CD4-positive, alpha-beta memory T cell (primary cell): ENCODE results near the gene XCL2. TPM values are rescaled to one million over a fixed set of nuclear protein-coding genes. Genes with fewer than 3 reads are reported as not detected.
"Not testable (repeated sequence)": the region's sequence is repeated elsewhere in the genome, so short reads cannot be mapped to it uniquely, and the experiment has no call there.

Experiments used
- CTCF ChIA-PET: fragments of 350-600 bp; sonication (Branson Sonifier 250); formaldehyde crosslinking; loops from one replicate; lab custom pipeline; 2021; ENCODE audit warnings: inconsistent platforms; ENCODE audit not compliant: partially characterized antibody; lab: Charles Lee
- POLR2A ChIA-PET: fragments of 350-600 bp; sonication (Branson Sonifier 250); formaldehyde crosslinking; loops from one replicate; lab custom pipeline; 2021; ENCODE audit not compliant: partially characterized antibody; lab: Charles Lee
- DNase-seq, 5 donors: peaks; one replicate each; pipeline versions ENCODE4 v3.0.0 to v3.0.0-alpha.2; 2020 to 2022; ENCODE audit warnings: mixed read lengths in 1 of 5
- H3K27ac ChIP-seq: one replicate; pipeline ENCODE4 v1.7.0; 2013; ENCODE audit warnings: low read depth, low read length
- H3K27me3 ChIP-seq: 2 replicates; pipeline ENCODE4 v1.7.0; 2013; ENCODE audit warnings: mild to moderate bottlenecking, low read length, moderate library complexity; ENCODE audit not compliant: insufficient read depth
- H3K36me3 ChIP-seq: 2 replicates; pipeline ENCODE4 v1.7.0; 2013; ENCODE audit warnings: mild to moderate bottlenecking, low read length, moderate library complexity; ENCODE audit not compliant: insufficient read depth
- H3K4me1 ChIP-seq: 2 replicates; pipeline ENCODE4 v1.7.0; 2013; ENCODE audit warnings: mild to moderate bottlenecking, low read length, moderate library complexity; ENCODE audit not compliant: insufficient read depth
- H3K4me3 ChIP-seq, 2 donors: one replicate each; pipeline ENCODE4 v1.7.0; 2013; ENCODE audit warnings: low read length in 2 of 2, mild to moderate bottlenecking in 1 of 2
- H3K9me3 ChIP-seq, 2 donors: one replicate each; pipeline ENCODE4 v1.7.0; 2013; ENCODE audit warnings: low read length in 2 of 2, control low read depth in 1 of 2; ENCODE audit not compliant: control insufficient read depth in 1 of 2
- H3K27ac Mint-ChIP-seq, 7 donors: one replicate each; pipeline ENCODE4 v1.8.0; 2020 to 2021; ENCODE audit warnings: mixed read lengths in 7 of 7, mild to moderate bottlenecking in 6 of 7, inconsistent platforms in 3 of 7, moderate library complexity in 3 of 7
- H3K27me3 Mint-ChIP-seq, 2 donors: one replicate each; pipeline ENCODE4 v1.8.0; 2020 to 2021; ENCODE audit warnings: mixed read lengths in 2 of 2
- H3K36me3 Mint-ChIP-seq, 2 donors: one replicate each; pipeline ENCODE4 v1.8.0; 2020 to 2021; ENCODE audit warnings: mixed read lengths in 2 of 2, inconsistent platforms in 1 of 2, mild to moderate bottlenecking in 1 of 2
- H3K4me1 Mint-ChIP-seq, 4 donors: one replicate each; pipeline ENCODE4 v1.8.0; 2020 to 2021; ENCODE audit warnings: mixed read lengths in 4 of 4, mild to moderate bottlenecking in 1 of 4
- H3K4me3 Mint-ChIP-seq, 8 donors: one replicate each; pipeline ENCODE4 v1.8.0; 2020 to 2021; ENCODE audit warnings: mixed read lengths in 8 of 8, mild to moderate bottlenecking in 7 of 8, moderate library complexity in 6 of 8, inconsistent platforms in 3 of 8
- H3K9me3 Mint-ChIP-seq, 8 donors: one replicate each; pipeline ENCODE4 v1.8.0; 2020 to 2021; ENCODE audit warnings: mixed read lengths in 8 of 8, mild to moderate bottlenecking in 5 of 8, inconsistent platforms in 3 of 8, moderate library complexity in 1 of 8
- intact Hi-C: fragments of 100-400 bp; cut with micrococcal nuclease; formaldehyde crosslinking; loops from one replicate; pipeline ENCODE4 v1.15.1; 2023
- polyA plus RNA-seq, 2 donors: library from polyadenylated mRNA; unstranded; fragments of 300-500 nt; fragmentation: Illumina TruSeq; gene quantifications; one replicate each; pipeline ENCODE4 v1.2.3, GENCODE V29; 2021
- total RNA-seq, 2 experiments: library from RNA; stranded (reverse); gene quantifications; one replicate each; pipeline ENCODE4 v1.2.3, GENCODE V29; 2021

The XCL2 gene, protein sequence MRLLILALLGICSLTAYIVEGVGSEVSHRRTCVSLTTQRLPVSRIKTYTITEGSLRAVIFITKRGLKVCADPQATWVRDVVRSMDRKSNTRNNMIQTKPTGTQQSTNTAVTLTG
- total RNA-seq (not detected), polyA plus RNA-seq (1 to 10 TPM; 1.4 to 2.8 TPM)

DNA sequence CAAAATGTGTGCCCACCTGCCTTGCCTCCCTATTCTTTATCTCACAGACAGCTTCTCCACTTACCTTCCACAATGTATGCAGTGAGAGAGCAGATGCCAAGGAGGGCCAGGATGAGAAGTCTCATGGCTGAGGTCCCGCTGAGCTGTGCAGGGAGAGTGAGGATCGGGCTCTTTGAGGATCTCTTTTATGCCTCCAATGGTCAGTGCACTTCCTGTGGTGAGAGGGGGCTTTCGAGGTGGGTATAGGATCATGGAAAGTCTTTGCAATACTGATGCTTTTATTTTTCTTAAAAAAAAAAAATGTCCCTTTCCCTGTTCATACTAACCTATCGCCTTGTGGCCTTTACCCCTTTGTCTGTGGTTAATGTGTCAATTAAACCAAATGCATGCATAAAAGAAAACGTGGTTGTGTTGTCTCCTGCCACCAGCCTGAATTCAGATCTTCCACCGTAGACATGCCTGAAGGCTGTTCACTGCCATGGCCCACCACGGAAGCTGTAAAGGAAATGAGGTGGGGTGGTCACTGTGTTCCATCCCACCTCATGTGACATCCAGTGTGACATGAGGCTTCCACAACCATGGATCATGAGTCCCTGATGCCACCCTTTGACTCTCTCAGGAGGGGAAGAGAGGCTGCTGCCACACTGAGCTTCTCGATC is at the start of gene XCL2:
Gene XCL2, minus strand, starts transcription at position 158 of the 659 bp plus-strand sequence. Its CDS starts 33 bp downstream, at position 125.
- H3K4me1 ChIP-seq, CTCF ChIA-PET, DNase-seq, H3K36me3 Mint-ChIP-seq, H3K9me3 ChIP-seq, H3K27ac ChIP-seq, H3K4me3 ChIP-seq, H3K27me3 ChIP-seq, H3K27me3 Mint-ChIP-seq, H3K9me3 Mint-ChIP-seq, intact Hi-C loops, H3K36me3 ChIP-seq, POLR2A ChIA-PET: not testable (repeated sequence)
- H3K4me3 Mint-ChIP-seq: peak within 1 kb of the TSS in 4 of 8 donors; percentile 40 to 71 (median 52)
- H3K4me1 Mint-ChIP-seq: peaks cover 3 to 23% (median 15%) of the 10 kb centered on the region in 4 donors
- H3K27ac Mint-ChIP-seq: peak within 1 kb of the TSS in 4 of 7 donors; percentile 5 to 60 (median 26)

DNA sequence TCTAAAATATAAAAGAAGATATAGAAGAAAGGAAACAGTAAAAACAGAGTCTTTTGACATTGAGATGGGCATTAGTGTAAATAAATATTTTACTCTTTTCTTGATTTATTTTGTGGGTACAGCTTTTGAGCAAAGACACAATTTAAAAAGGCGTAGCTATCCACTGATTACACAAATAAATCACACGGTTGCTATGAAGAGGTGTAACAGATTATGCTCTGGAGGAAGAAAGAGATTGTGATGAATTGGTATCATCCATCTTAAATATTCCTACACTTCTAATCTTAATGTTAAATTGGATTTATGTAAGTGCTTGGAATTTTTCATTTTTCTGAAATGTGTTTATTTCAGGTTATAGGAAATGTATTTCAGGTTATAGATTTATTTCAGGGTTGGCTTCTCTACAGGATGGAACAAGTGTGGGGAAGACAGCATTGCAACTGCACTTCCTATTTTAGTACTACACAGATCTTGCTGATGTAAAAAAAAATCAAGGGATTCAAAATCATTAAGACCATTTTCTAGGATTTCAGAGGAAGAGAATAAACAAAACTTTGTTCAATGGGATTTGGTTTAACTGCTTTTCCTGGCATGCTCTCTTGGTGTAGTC is 47.9 kb upstream of the XCL2 start:
- H3K27ac Mint-ChIP-seq: no peak overlapping the region
- DNase-seq: no peak
- Histone ChIP-seq H3K36me3 (no peaks in the 10 kb centered on the region), H3K27me3 (no peaks in the 10 kb centered on the region), H3K4me1 (no peaks in the 10 kb centered on the region), H3K4me3 (no peak overlapping the region), H3K9me3 (no peaks in the 10 kb centered on the region), H3K27ac (no peak overlapping the region)
- H3K36me3 Mint-ChIP-seq: no peaks in the 10 kb centered on the region
- no peak overlapping the region for H3K4me3 Mint-ChIP-seq
- CTCF ChIA-PET: interaction anchor here (0.8 kb wide), 1 partner anchor 249 kb away, joined by 3 read pairs; no protein-coding TSS in a partner anchor
- intact Hi-C loops: no loop called here
- H3K9me3 Mint-ChIP-seq: peaks cover 0 to 3% (median under 1%) of the 10 kb centered on the region in 8 donors
- no peaks in the 10 kb centered on the region for H3K4me1 Mint-ChIP-seq
- H3K27me3 Mint-ChIP-seq: peaks cover 0 to under 1% of the 10 kb centered on the region in 2 donors
- POLR2A ChIA-PET: no interaction called here

DNA sequence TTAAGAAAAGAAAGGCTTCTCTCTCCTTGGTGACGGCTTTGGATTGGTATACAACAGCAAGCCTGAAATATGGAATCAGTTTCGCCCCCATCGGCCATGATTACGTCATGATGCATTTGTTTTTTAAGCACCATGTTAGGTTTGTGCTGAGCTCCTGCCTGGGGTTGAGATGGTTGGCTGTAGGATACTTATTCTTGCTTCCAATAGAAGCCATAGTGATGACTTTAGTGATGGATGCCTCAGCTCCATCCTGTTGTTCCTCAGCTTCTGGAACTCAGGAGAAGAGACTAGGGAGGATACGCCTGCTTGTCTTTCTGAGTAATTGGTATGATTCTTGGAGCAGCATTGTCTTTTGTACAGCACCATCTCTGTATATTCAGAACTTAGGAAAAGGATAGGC is 47.3 kb upstream of the XCL2 start:
- POLR2A ChIA-PET: no interaction called here
- H3K27ac ChIP-seq: no peak overlapping the region
- no peaks in the 10 kb centered on the region for H3K27me3 ChIP-seq
- CTCF ChIA-PET: interaction anchor here (0.8 kb wide), 1 partner anchor 248 kb away, joined by 3 read pairs; no protein-coding TSS in a partner anchor
- no peaks in the 10 kb centered on the region for H3K36me3 Mint-ChIP-seq
- intact Hi-C loops: no loop called here
- DNase-seq: no peak
- no peak overlapping the region for H3K4me3 ChIP-seq
- no peaks in the 10 kb centered on the region for H3K4me1 ChIP-seq
- no peaks in the 10 kb centered on the region for H3K36me3 ChIP-seq
- H3K4me1 Mint-ChIP-seq: no peaks in the 10 kb centered on the region
- H3K27ac Mint-ChIP-seq: no peak overlapping the region
- H3K4me3 Mint-ChIP-seq: no peak overlapping the region
- H3K9me3 Mint-ChIP-seq: peaks cover 0 to 3% (median under 1%) of the 10 kb centered on the region in 8 donors
- no peaks in the 10 kb centered on the region for H3K9me3 ChIP-seq
- no peaks in the 10 kb centered on the region for H3K27me3 Mint-ChIP-seq

GRCh38 chr1:168589167-168589566 is 45.4 kb upstream of the XCL2 start:
- H3K9me3 Mint-ChIP-seq: peaks cover 0 to 3% (median 0%) of the 10 kb centered on the region in 8 donors
- CTCF ChIA-PET: no interaction called here
- H3K27me3 Mint-ChIP-seq: no peaks in the 10 kb centered on the region
- no peaks in the 10 kb centered on the region for H3K36me3 Mint-ChIP-seq
- H3K4me3 Mint-ChIP-seq: no peak overlapping the region
- Histone ChIP-seq H3K27ac (no peak overlapping the region), H3K4me1 (no peaks in the 10 kb centered on the region), H3K9me3 (no peaks in the 10 kb centered on the region), H3K36me3 (no peaks in the 10 kb centered on the region), H3K27me3 (no peaks in the 10 kb centered on the region), H3K4me3 (no peak overlapping the region)
- H3K4me1 Mint-ChIP-seq: no peaks in the 10 kb centered on the region
- no peak overlapping the region for H3K27ac Mint-ChIP-seq
- POLR2A ChIA-PET: no interaction called here
- intact Hi-C loops: no loop called here
- no peak for DNase-seq

- ChIA-PET CTCF (interaction anchor here (1.4 kb wide), 1 partner anchor 18 kb away, joined by 6 read pairs; no protein-coding TSS in a partner anchor), POLR2A (no interaction called here)
- intact Hi-C loops: no loop called here
- Mint-ChIP-seq H3K4me3 (no peak overlapping the region), H3K9me3 (peaks cover 0 to 3% (median 0%) of the 10 kb centered on the region in 8 donors), H3K36me3 (no peaks in the 10 kb centered on the region), H3K27me3 (no peaks in the 10 kb centered on the region), H3K27ac (no peak overlapping the region), H3K4me1 (no peaks in the 10 kb centered on the region)
- Histone ChIP-seq H3K4me1 (no peaks in the 10 kb centered on the region), H3K27ac (no peak overlapping the region), H3K36me3 (no peaks in the 10 kb centered on the region), H3K9me3 (no peaks in the 10 kb centered on the region), H3K27me3 (no peaks in the 10 kb centered on the region), H3K4me3 (no peak overlapping the region)
- DNase-seq: no peak
These were observed 42.1 kb upstream of the XCL2 start for GRCh38 chr1:168585937-168586336.

GRCh38 chr1:168585191-168585590 is 41.4 kb upstream of the XCL2 start:
- no peaks in the 10 kb centered on the region for H3K9me3 ChIP-seq
- H3K4me1 Mint-ChIP-seq: no peaks in the 10 kb centered on the region
- H3K9me3 Mint-ChIP-seq: peaks cover 0 to 3% (median 0%) of the 10 kb centered on the region in 8 donors
- intact Hi-C loops: no loop called here
- H3K4me1 ChIP-seq: no peaks in the 10 kb centered on the region
- no peak overlapping the region for H3K4me3 Mint-ChIP-seq
- H3K36me3 Mint-ChIP-seq: no peaks in the 10 kb centered on the region
- no peaks in the 10 kb centered on the region for H3K27me3 Mint-ChIP-seq
- H3K4me3 ChIP-seq: no peak overlapping the region
- ChIA-PET POLR2A (no interaction called here), CTCF (no interaction called here)
- H3K36me3 ChIP-seq: no peaks in the 10 kb centered on the region
- no peak overlapping the region for H3K27ac ChIP-seq
- H3K27me3 ChIP-seq: no peaks in the 10 kb centered on the region
- no peak for DNase-seq
- H3K27ac Mint-ChIP-seq: no peak overlapping the region

DNA sequence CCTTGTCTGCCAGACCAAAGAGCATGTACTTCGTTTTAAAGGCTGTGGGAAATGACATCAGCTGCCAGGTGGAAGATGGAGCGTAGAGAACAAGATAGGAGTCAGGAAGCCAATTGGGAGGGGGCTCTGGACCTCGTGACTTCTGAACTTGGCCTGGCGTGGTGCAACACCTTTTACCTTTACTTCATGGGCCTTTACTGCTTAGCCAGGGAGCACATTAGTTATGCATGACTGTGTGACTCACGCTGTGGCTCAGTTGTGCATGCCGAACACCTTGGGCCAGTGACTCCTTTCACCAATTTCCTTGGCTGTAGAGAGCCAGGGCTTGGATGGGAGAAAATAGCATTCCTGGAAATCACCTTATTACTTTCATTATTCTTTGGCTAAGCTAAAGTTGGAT is 39.8 kb upstream of the XCL2 start:
- H3K4me1 ChIP-seq: no peaks in the 10 kb centered on the region
- H3K36me3 Mint-ChIP-seq: no peaks in the 10 kb centered on the region
- H3K27me3 ChIP-seq: no peaks in the 10 kb centered on the region
- H3K9me3 ChIP-seq: no peaks in the 10 kb centered on the region
- H3K27me3 Mint-ChIP-seq: no peaks in the 10 kb centered on the region
- H3K36me3 ChIP-seq: no peaks in the 10 kb centered on the region
- POLR2A ChIA-PET: no interaction called here
- H3K27ac ChIP-seq: no peak overlapping the region
- CTCF ChIA-PET: no interaction called here
- H3K4me1 Mint-ChIP-seq: peaks cover 0 to 3% (median under 1%) of the 10 kb centered on the region in 4 donors
- peak overlapping the region in 1 of 7 donors; percentile 34 for H3K27ac Mint-ChIP-seq
- no peak overlapping the region for H3K4me3 ChIP-seq
- intact Hi-C loops: no loop called here
- no peak for DNase-seq
- no peak overlapping the region for H3K4me3 Mint-ChIP-seq
- peaks cover 0 to 3% (median 0%) of the 10 kb centered on the region in 8 donors for H3K9me3 Mint-ChIP-seq
